HEK293 (cell line): ENCODE results near the gene BICRAL.
"Not testable (repeated sequence)": the region's sequence is repeated elsewhere in the genome, so short reads cannot be mapped to it uniquely, and the experiment has no call there.

Experiments
- CTCF ChIA-PET: fragments of 350-600 bp; formaldehyde crosslinking; extraction: SDS; loops from one replicate; lab custom pipeline; 2021; ENCODE audit warnings: antibody characterized with exemption; lab: Yijun Ruan, JAX
- POLR2A ChIA-PET: fragments of 300-600 bp; formaldehyde crosslinking; extraction: SDS; loops from one replicate; lab custom pipeline; 2020; ENCODE audit warnings: antibody characterized with exemption, inconsistent platforms; lab: Yijun Ruan, JAX
- H3K27ac ChIP-seq: fragments of 200-500 bp; sonication (Bioruptor generic); 2 replicates; pipeline ENCODE4 v1.5.1; 2014; ENCODE audit warnings: low read depth, low read length, control low read depth, inconsistent platforms; ENCODE audit errors: extremely low read depth
- H3K36me3 ChIP-seq, 2 experiments: fragments of 200-500 bp in 1 of 2; sonication (Bioruptor generic) in 1 of 2; 1 replicate in 1 of 2; 2 replicates in 1 of 2; pipeline ENCODE4 v1.5.1; 2014 to 2017; ENCODE audit warnings: inconsistent platforms in 2 of 2, low read length in 2 of 2; ENCODE audit not compliant: control insufficient read depth in 2 of 2, insufficient read depth in 1 of 2
- H3K4me1 ChIP-seq: fragments of 200-500 bp; sonication (Bioruptor generic); 2 replicates; pipeline ENCODE4 v1.5.1; 2014; ENCODE audit warnings: mild to moderate bottlenecking, low read length, inconsistent platforms; ENCODE audit not compliant: control insufficient read depth, insufficient read depth
- H3K4me3 ChIP-seq: 2 replicates; pipeline ENCODE4 v1.5.1; 2011; ENCODE audit warnings: low read depth, mild to moderate bottlenecking, control low read depth, low read length, moderate library complexity
- H3K9me3 ChIP-seq: fragments of 200-500 bp; sonication (Bioruptor generic); 2 replicates; pipeline ENCODE4 v1.5.1; 2014; ENCODE audit warnings: low read depth, low read length, inconsistent platforms; ENCODE audit not compliant: control insufficient read depth, insufficient read depth
- BCL11A ChIP-seq: fragments of 450-650 bp; formaldehyde crosslinking; IDR thresholded peaks from 2 replicates; pipeline ENCODE4 v1.5.1; 2016; ENCODE audit warnings: low read depth, missing biosample characterization, missing genetic modification characterization
- EGR2 ChIP-seq: fragments of 450-650 bp; formaldehyde crosslinking; IDR thresholded peaks from 2 replicates; pipeline ENCODE4 v1.5.1; 2016; ENCODE audit warnings: low read depth, missing biosample characterization, missing genetic modification characterization
- KLF10 ChIP-seq: fragments of 450-650 bp; IDR thresholded peaks from 2 replicates; pipeline ENCODE4 v1.5.1; 2018; ENCODE audit warnings: missing biosample characterization, mild to moderate bottlenecking, missing genetic modification characterization
- TSHZ1 ChIP-seq: fragments of 450-650 bp; formaldehyde crosslinking; IDR thresholded peaks from 2 replicates; pipeline ENCODE4 v1.5.1; 2016; ENCODE audit warnings: missing biosample characterization, missing genetic modification characterization, borderline replicate concordance
- ZBTB1 ChIP-seq: fragments of 450-650 bp; formaldehyde crosslinking; IDR thresholded peaks from 2 replicates; pipeline ENCODE4 v1.5.1; 2016; ENCODE audit warnings: missing biosample characterization, missing genetic modification characterization
- ZBTB8A ChIP-seq: fragments of 450-650 bp; formaldehyde crosslinking; IDR thresholded peaks from 2 replicates; pipeline ENCODE4 v1.5.1; 2016; ENCODE audit warnings: missing biosample characterization, missing genetic modification characterization
- ZFHX2 ChIP-seq: fragments of 450-650 bp; formaldehyde crosslinking; conservative IDR thresholded peaks from 2 replicates; pipeline ENCODE4 v1.5.1; 2016; ENCODE audit warnings: missing biosample characterization, missing genetic modification characterization
- ZNF266 ChIP-seq: fragments of 450-650 bp; formaldehyde crosslinking; IDR thresholded peaks from 2 replicates; pipeline ENCODE4 v1.5.1; 2016; ENCODE audit warnings: missing biosample characterization, missing genetic modification characterization, low read depth
- ZNF311 ChIP-seq: fragments of 450-650 bp; formaldehyde crosslinking; IDR thresholded peaks from 2 replicates; pipeline ENCODE4 v1.5.1; 2017; ENCODE audit warnings: missing biosample characterization, missing genetic modification characterization, borderline replicate concordance
- ZNF623 ChIP-seq: fragments of 450-650 bp; formaldehyde crosslinking; IDR thresholded peaks from 2 replicates; pipeline ENCODE4 v1.5.1; 2016; ENCODE audit warnings: missing biosample characterization, missing genetic modification characterization
- ZNF658 ChIP-seq: fragments of 450-650 bp; formaldehyde crosslinking; IDR thresholded peaks from 2 replicates; pipeline ENCODE4; 2016; ENCODE audit warnings: missing biosample characterization, missing genetic modification characterization
- ZXDB ChIP-seq: fragments of 450-650 bp; formaldehyde crosslinking; IDR thresholded peaks from 2 replicates; pipeline ENCODE4 v1.5.1; 2016; ENCODE audit warnings: missing biosample characterization, missing genetic modification characterization
- TF ChIP-seq, protein P1 (sequence below): fragments of 450-650 bp; formaldehyde crosslinking; IDR thresholded peaks from 2 replicates; pipeline ENCODE4 v1.5.1; 2016; ENCODE audit warnings: missing biosample characterization, missing genetic modification characterization

The BICRAL gene

DNA sequence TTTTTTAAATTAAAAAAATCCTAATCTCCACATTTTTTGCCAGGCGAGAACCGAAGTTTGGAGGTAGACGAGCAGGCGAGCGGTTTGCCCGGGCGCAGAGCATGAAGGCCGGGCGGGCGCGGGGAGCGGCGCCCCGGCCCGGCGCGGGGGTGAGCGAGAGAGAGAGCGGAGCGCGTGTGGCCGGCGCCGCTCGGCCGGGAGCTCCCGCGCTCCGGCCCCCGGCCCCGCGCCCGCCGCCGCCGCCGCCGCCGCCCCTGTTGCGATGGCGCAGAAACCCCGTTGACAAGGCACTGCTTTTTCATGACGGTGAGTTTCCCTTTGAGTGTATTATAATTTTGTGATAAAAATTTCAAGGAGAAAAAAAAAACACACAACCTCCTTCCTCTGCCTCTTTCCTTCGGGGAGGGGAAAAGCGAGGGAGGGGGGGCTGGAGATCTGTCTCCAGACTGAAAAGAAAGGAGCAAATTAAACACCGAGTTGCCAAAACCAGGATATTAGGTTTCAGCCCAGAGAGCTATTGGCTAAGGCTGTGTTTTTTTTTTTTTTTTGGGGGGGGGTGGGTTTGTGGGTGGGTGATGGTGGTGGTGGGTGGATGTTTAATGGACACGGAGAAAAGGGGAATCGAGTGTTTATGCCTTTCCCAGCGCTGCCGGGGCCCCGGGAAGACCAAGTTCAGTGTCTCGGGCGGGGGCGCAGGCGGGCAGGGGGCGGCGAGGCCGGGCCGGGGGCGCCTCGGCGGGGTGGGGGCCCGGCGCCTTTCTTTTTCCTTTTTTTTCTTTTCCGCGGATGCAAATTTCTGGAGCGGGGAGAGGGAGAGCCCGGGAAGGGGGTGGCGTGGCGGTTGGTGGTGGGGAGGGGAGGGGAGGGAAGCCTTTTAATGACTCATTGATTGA is at the start of gene BICRAL (continued):
- TF ChIP-seq, protein P1, sequence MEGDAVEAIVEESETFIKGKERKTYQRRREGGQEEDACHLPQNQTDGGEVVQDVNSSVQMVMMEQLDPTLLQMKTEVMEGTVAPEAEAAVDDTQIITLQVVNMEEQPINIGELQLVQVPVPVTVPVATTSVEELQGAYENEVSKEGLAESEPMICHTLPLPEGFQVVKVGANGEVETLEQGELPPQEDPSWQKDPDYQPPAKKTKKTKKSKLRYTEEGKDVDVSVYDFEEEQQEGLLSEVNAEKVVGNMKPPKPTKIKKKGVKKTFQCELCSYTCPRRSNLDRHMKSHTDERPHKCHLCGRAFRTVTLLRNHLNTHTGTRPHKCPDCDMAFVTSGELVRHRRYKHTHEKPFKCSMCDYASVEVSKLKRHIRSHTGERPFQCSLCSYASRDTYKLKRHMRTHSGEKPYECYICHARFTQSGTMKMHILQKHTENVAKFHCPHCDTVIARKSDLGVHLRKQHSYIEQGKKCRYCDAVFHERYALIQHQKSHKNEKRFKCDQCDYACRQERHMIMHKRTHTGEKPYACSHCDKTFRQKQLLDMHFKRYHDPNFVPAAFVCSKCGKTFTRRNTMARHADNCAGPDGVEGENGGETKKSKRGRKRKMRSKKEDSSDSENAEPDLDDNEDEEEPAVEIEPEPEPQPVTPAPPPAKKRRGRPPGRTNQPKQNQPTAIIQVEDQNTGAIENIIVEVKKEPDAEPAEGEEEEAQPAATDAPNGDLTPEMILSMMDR (tag by site-specific recombination): no peak
- TF ChIP-seq TSHZ1 (no peak), KLF10 (no peak), BCL11A (tag by site-specific recombination) (no peak), ZNF311 (tag by site-specific recombination) (no peak), ZXDB (tag by site-specific recombination) (peak; percentile 99), ZBTB8A (peak; percentile 91), ZNF266 (tag by site-specific recombination) (no peak), ZBTB1 (tag by site-specific recombination) (no peak)

- CTCF ChIA-PET: interaction anchor here (0.6 to 1.5 kb wide), 5 partner anchors 8 to 170 kb away, joined by 3 to 5 read pairs (median 3); no protein-coding TSS in a partner anchor
- not testable (repeated sequence) for H3K9me3 ChIP-seq, H3K36me3 ChIP-seq, H3K4me3 ChIP-seq, H3K4me1 ChIP-seq, H3K27ac ChIP-seq
- POLR2A ChIA-PET: interaction anchor here (0.5 kb wide), 1 partner anchor 12 kb away, joined by 4 read pairs; the partner anchor contains the start of gene TBCC
- peak; percentile 41 for TF ChIP-seq EGR2 (tag by site-specific recombination)
- peak; percentile 47; the same call in 1 of the 2 replicates for TF ChIP-seq ZBTB8A
- TF ChIP-seq ZFHX2 (tag by site-specific recombination): 0 out of 2 replicates have a peak, but pooled peaks have one; percentile 16
These were observed 47.9 kb upstream of the BICRAL start for GRCh38 chr6:42733867-42734481.

GRCh38 chr6:42735976-42736375 is 45.9 kb upstream of the BICRAL start:
- H3K36me3 ChIP-seq: no peaks in the 10 kb centered on the region
- CTCF ChIA-PET: interaction anchor here (0.5 to 1.2 kb wide), 2 partner anchors 74 to 191 kb away, joined by 3 read pairs; no protein-coding TSS in a partner anchor
- TF ChIP-seq ZNF623 (tag by site-specific recombination): no peak
- no peak for TF ChIP-seq ZNF658 (tag by site-specific recombination)
- no peaks in the 10 kb centered on the region for H3K4me1 ChIP-seq
- no peaks in the 10 kb centered on the region for H3K9me3 ChIP-seq
- H3K4me3 ChIP-seq: no peak overlapping the region
- no peak overlapping the region for H3K27ac ChIP-seq
- POLR2A ChIA-PET: interaction anchor here (0.9 kb wide), 1 partner anchor 9 kb away, joined by 5 read pairs; no protein-coding TSS in a partner anchor
